Psoas muscle (tissue), 8 donors: ENCODE measurements around the gene VPS13D. TPM values are rescaled to one million over a fixed set of nuclear protein-coding genes. Genes with fewer than 3 reads are reported as not detected.
A peak's percentile ranks its signal among the peaks of the same experiment; 100 is the strongest.

Experiments
- ATAC-seq, 4 donors: fragments of 200-7000 bp; cut with Tn5 transposase; one replicate each; pipeline ENCODE4 v1.9.1; 2020; ENCODE audit warnings: moderate library complexity in 3 of 4, mild to moderate bottlenecking in 2 of 4
- DNase-seq, 2 donors: peaks; one replicate each; pipeline ENCODE4 v3.0.0-alpha.2; 2020
- H3K27ac ChIP-seq: fragments of 200-600 bp; one replicate; pipeline ENCODE4 v1.8.0; 2022
- H3K27me3 ChIP-seq, 3 donors: fragments of 200-600 bp in 1 of 3; one replicate each; pipeline versions ENCODE4 v1.6.1 to v1.8.0; 2013 to 2022; ENCODE audit warnings: low read length in 2 of 3, mild to moderate bottlenecking in 2 of 3, moderate library complexity in 1 of 3; ENCODE audit not compliant: insufficient read depth in 3 of 3
- H3K36me3 ChIP-seq, 2 donors: fragments of 200-600 bp in 1 of 2; one replicate each; pipeline versions ENCODE4 v1.6.1 to v1.8.0; 2013 to 2022; ENCODE audit warnings: low read depth in 1 of 2, mild to moderate bottlenecking in 1 of 2, moderate library complexity in 1 of 2; ENCODE audit not compliant: insufficient read depth in 1 of 2
- H3K4me1 ChIP-seq: fragments of 200-600 bp; one replicate; pipeline ENCODE4 v1.8.0; 2022
- H3K4me3 ChIP-seq: fragments of 200-600 bp; one replicate; pipeline ENCODE4 v1.8.0; 2022; ENCODE audit warnings: mild to moderate bottlenecking
- H3K9me3 ChIP-seq: fragments of 200-600 bp; one replicate; pipeline ENCODE4 v1.8.0; 2022
- CTCF ChIP-seq: fragments of 200-600 bp; IDR thresholded peaks from one replicate; pipeline ENCODE4 v1.8.0; 2022; ENCODE audit warnings: antibody characterized with exemption
- WGBS, 3 donors: extraction: QIAGEN DNeasy Blood & Tissue Kit; methylation state at CpG; one replicate each; pipeline versions ENCODE4 v1.1.6 to v1.1.7; 2013; 5-methylcytosine and 5-hydroxymethylcytosine counted together
- intact Hi-C, 2 donors: fragments of 100-400 bp; cut with DNase I; formaldehyde crosslinking; loops; one replicate each; pipeline versions ENCODE4 v1.11.0 to v1.14.2; 2022
- polyA plus RNA-seq, 3 donors: library from polyadenylated mRNA; stranded (reverse); fragments of 200-250 nt; gene quantifications; one replicate each; pipeline ENCODE4 v1.2.3, GENCODE V29; 2013
- total RNA-seq, 4 donors: library from RNA; stranded (reverse); fragmentation: NEBNext Ultra II Directional in 2 of 4; extraction: Animal tissue kit (Norgen Biotek cat#: 25700) in 2 of 4; gene quantifications; one replicate each; pipeline versions ENCODE4 v1.2.1 to v1.2.4, GENCODE V29; 2021 to 2023
- donor health status: healthy with polysubstance abuse.
- donor health status: DM: no; HTN: no; CAD: no; lungs with moderate emphysema.
- donor health status: Bipolar disorder and iron deficiency.
- donor health status: healthy.
- donor health status: DM: yes; HTN: yes; CAD: no.
- donor health status: DM: no; HTN: no; CAD: no.
- donor health status: DM: no; HTN: no; CAD: no.
- donor health status: DM: yes; HTN: yes; CAD: no.

Gene VPS13D
- total and polyA plus RNA-seq, 7 donors: 19.9 to 69.1 (median 45.3) TPM

- H3K4me1 ChIP-seq: peaks cover 24% of the 10 kb centered on the region
- no peak for DNase-seq
- peak overlapping the region; percentile 25 for H3K27ac ChIP-seq
- peaks cover 0 to 20% of the 10 kb centered on the region in 2 donors for H3K36me3 ChIP-seq
- intact Hi-C loops: no loop called here
- WGBS, 3 donors: 65 to 73% (median 72%) methylated on average over 3 of the region's 3 CpGs
- H3K4me3 ChIP-seq: no peak overlapping the region
- no peaks in the 10 kb centered on the region for H3K9me3 ChIP-seq
- no peaks in the 10 kb centered on the region for H3K27me3 ChIP-seq
- TF ChIP-seq CTCF: no peak
- peak in 2 of 4 donors; percentile 21 to 44 for ATAC-seq
Measured at GRCh38 chr1:12424087-12424529, 194.3 kb downstream of the VPS13D start.

GRCh38 chr1:12424793-12425192 lies 195.0 kb downstream of the VPS13D start:
- no peak for DNase-seq
- H3K27me3 ChIP-seq: no peaks in the 10 kb centered on the region
- H3K4me3 ChIP-seq: no peak overlapping the region
- no peak for TF ChIP-seq CTCF
- peaks cover 24% of the 10 kb centered on the region for H3K4me1 ChIP-seq
- no peaks in the 10 kb centered on the region for H3K9me3 ChIP-seq
- ATAC-seq: no peak
- peaks cover 0 to 24% of the 10 kb centered on the region in 2 donors for H3K36me3 ChIP-seq
- intact Hi-C loops: loop anchor here in 1 of 2 donors (5.0 kb wide), 1 partner anchor 38 kb away; no protein-coding TSS in a partner anchor
- H3K27ac ChIP-seq: no peak overlapping the region

- Histone ChIP-seq H3K27me3 (no peaks in the 10 kb centered on the region), H3K27ac (no peak overlapping the region), H3K4me3 (no peak overlapping the region), H3K4me1 (peaks cover 22% of the 10 kb centered on the region), H3K9me3 (no peaks in the 10 kb centered on the region), H3K36me3 (peaks cover 0 to 31% of the 10 kb centered on the region in 2 donors)
- intact Hi-C loops: loop anchor here in 1 of 2 donors (5.0 kb wide), 1 partner anchor 36 kb away; no protein-coding TSS in a partner anchor
- 84 to 91% (median 86%) methylated on average over 3 of the region's 3 CpGs for WGBS, 3 donors
- no peak for TF ChIP-seq CTCF
- ATAC-seq: no peak
- no peak for DNase-seq
Measured at GRCh38 chr1:12426030-12426429, 196.2 kb downstream of the VPS13D start.

GRCh38 chr1:12428334-12428733 lies 198.5 kb downstream of the VPS13D start:
- Histone ChIP-seq H3K27me3 (no peaks in the 10 kb centered on the region), H3K4me3 (no peak overlapping the region), H3K27ac (no peak overlapping the region), H3K9me3 (no peaks in the 10 kb centered on the region), H3K36me3 (peaks cover 0 to 36% of the 10 kb centered on the region in 2 donors), H3K4me1 (peaks cover 28% of the 10 kb centered on the region)
- DNase-seq (no peak), ATAC-seq (no peak)
- no peak for TF ChIP-seq CTCF
- WGBS, 3 donors: 86 to 90% (median 89%) methylated on average over 4 of the region's 4 CpGs
- intact Hi-C loops: loop anchor here in 1 of 2 donors (5.0 kb wide), 1 partner anchor 34 kb away; no protein-coding TSS in a partner anchor

- peaks cover 29% of the 10 kb centered on the region for H3K4me1 ChIP-seq
- no peak overlapping the region for H3K4me3 ChIP-seq
- intact Hi-C loops: no loop called here
- H3K36me3 ChIP-seq: peaks cover 0 to 36% of the 10 kb centered on the region in 2 donors
- ATAC-seq (no peak), DNase-seq (no peak)
- H3K27me3 ChIP-seq: no peaks in the 10 kb centered on the region
- no peak for TF ChIP-seq CTCF
- H3K27ac ChIP-seq: no peak overlapping the region
- WGBS, 3 donors: 86 to 91% (median 88%) methylated on average over 4 of the region's 4 CpGs
- H3K9me3 ChIP-seq: no peaks in the 10 kb centered on the region
Measured at GRCh38 chr1:12430525-12430924, 200.7 kb downstream of the VPS13D start.
